Hepatocyte (in vitro differentiated cells): ENCODE results near the gene TNFSF4.

Experiments
- EZH2 ChIP-seq: fragments of 200-600 bp; sonication (generic); IDR thresholded peaks from 2 replicates; pipeline ENCODE4 v1.6.1; 2016; ENCODE audit warnings: antibody characterized with exemption, mild to moderate bottlenecking, borderline replicate concordance
- TF ChIP-seq, protein P1 (sequence below): fragments of 200-600 bp; sonication (generic); IDR thresholded peaks from 2 replicates; pipeline ENCODE4 v1.5.1; 2016; ENCODE audit warnings: antibody characterized with exemption, mild to moderate bottlenecking; ENCODE audit not compliant: poor library complexity

DNA sequence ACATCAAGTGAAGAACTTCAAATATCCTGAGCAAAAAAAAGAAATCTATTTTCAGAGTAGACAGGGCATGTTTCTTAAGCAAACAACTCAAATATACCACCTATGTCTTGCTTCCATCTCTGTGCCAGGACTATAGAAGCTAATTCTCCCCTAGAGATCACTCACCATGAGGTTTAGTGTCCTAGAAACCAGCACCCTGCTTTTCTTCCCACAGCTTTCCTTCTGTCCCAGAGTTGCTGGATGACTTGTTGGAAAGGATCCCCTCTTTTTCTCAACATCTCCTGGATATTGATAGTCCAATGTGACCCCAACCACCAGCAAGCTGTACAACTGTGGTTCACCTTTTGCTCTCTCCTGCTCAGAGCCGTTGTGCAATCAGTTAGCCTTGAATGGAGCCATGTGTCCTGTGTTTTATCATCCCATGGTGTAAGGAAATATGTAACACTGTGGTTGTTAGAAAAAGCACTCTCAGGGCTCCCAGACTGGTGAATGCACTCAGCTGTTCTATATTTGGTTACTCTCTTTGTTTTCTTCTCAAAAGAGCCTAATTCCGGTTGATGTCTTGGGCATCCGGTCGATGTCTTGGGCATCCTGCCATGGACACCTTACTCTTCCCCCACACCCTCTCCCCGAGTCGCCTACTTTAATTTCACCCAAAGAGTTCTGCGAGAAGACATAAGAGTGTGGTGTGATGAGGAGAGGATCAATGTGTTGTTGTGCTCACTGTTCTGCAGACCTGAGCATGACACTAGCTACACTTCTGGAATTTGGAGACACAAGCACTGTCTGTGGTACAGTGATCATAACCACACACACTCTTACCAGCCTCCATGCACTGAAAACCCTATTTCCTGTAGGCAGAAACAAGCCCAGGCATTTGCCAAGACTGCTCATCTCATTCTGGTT, 1.7 kb downstream of the TNFSF4 start:
- TF ChIP-seq, protein P1, sequence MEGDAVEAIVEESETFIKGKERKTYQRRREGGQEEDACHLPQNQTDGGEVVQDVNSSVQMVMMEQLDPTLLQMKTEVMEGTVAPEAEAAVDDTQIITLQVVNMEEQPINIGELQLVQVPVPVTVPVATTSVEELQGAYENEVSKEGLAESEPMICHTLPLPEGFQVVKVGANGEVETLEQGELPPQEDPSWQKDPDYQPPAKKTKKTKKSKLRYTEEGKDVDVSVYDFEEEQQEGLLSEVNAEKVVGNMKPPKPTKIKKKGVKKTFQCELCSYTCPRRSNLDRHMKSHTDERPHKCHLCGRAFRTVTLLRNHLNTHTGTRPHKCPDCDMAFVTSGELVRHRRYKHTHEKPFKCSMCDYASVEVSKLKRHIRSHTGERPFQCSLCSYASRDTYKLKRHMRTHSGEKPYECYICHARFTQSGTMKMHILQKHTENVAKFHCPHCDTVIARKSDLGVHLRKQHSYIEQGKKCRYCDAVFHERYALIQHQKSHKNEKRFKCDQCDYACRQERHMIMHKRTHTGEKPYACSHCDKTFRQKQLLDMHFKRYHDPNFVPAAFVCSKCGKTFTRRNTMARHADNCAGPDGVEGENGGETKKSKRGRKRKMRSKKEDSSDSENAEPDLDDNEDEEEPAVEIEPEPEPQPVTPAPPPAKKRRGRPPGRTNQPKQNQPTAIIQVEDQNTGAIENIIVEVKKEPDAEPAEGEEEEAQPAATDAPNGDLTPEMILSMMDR = no peak
- TF ChIP-seq EZH2 = no peak
